IPS-NIHi7 (cell line): ENCODE measurements around the gene SLC35B1.

Experiments
- DNase-seq: peaks from one replicate; pipeline ENCODE4 v3.0.0; 2012; ENCODE audit warnings: mixed read lengths; ENCODE audit errors: extremely low spot score

Gene SLC35B1

DNA sequence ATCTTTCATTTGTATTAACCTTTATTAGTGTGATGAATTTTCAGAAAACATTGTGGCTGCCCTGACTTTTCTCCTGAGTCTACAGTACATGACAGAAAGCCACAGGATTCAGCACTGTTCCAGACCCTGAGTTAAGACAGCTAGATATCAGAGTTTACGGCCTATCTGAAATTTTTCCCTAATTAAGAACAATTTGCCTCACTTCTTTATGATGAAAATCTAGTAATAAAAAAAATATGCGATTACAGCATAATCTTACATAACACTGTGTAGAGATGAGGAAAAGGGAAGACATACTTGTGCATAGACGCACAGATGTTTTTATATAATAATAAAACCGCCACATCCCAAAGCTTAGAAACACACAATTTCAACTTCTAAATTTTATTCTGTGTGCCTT lies 37.1 kb downstream of the SLC35B1 start:
- DNase-seq, result no peak

- DNase-seq, result no peak
These were observed 37.8 kb downstream of the SLC35B1 start for GRCh38 chr17:49670002-49670401.

GRCh38 chr17:49667854-49668253 lies 39.9 kb downstream of the SLC35B1 start:
- no peak for DNase-seq

GRCh38 chr17:49664706-49665211 lies 43.0 kb downstream of the SLC35B1 start:
- DNase-seq, result no peak

DNA sequence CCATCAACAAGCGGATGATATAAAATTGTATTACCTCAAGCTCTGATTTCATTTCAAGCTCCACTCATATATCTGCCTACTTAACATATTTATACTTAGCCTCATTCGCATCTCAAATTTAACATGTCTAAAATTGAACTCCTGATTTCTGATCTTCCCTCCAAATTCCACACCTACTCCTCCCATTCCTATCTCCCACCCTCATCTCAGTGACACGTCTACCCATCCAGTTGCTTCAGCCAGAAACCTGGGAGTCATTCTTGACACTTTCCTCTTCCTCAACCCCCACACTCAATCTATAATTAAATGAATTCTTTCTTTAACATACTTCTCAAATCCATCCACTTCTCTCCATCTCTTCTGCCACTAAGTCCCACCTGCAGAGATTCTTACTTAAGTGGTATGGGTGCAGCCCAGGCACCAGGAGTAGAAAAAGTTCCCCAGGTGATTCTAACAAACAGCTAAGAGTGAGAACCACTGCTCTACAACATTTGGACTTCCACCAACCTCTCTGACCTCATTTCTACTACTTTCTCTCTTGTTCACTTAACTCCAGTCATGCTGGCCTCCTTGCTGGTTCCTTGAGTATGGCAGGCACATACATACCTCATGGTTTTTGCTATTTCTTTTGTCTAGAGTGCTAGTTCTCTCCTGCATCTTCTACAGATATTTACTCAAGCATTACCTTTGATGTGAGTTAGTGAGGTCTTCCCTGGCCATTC lies 47.9 kb downstream of the SLC35B1 start:
- no peak for DNase-seq

DNA sequence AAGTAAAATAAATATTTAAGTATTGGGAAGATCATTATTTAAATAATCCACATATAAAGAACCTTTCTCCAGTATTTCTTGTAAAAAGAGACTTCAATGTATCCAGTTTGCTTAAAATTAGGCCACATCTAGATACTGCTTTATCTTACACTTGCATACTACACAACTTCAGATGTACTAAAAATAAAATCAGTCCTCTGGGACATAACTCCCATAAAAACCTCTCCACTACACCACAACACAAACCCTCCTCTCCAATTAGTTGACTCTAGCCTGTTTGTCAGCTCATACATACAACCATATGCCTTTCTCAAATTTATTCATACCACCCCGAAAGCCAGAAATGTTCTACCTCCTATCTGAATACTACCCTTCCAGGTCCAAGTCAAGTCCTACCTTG lies 51.5 kb downstream of the SLC35B1 start:
- no peak for DNase-seq
